IPS-18a (cell line): Measurements from ENCODE around the gene CERT1.

ENCODE experiments used
- H3K27ac ChIP-seq: one replicate; pipeline ENCODE4 v1.5.1; 2013; ENCODE audit warnings: low read length
- H3K27me3 ChIP-seq: one replicate; pipeline ENCODE4 v1.6.1; 2013; ENCODE audit warnings: mild to moderate bottlenecking, low read length; ENCODE audit not compliant: control insufficient read depth, insufficient read depth
- H3K36me3 ChIP-seq: one replicate; pipeline ENCODE4 v1.6.1; 2013; ENCODE audit warnings: low read depth, low read length; ENCODE audit not compliant: control insufficient read depth
- H3K4me1 ChIP-seq: one replicate; pipeline ENCODE4 v1.6.1; 2013; ENCODE audit warnings: low read depth, low read length; ENCODE audit not compliant: control insufficient read depth
- H3K4me3 ChIP-seq: one replicate; pipeline ENCODE4 v1.5.1; 2013; ENCODE audit warnings: low read length
- H3K9ac ChIP-seq: one replicate; pipeline ENCODE4 v1.6.1; 2013; ENCODE audit warnings: mild to moderate bottlenecking, low read length, moderate library complexity
- H3K9me3 ChIP-seq: one replicate; pipeline ENCODE4 v1.6.1; 2013; ENCODE audit warnings: low read depth, low read length; ENCODE audit not compliant: control insufficient read depth

CERT1 gene

GRCh38 chr5:75471193-75471592 lies 40.2 kb downstream of the CERT1 start:
- Histone ChIP-seq H3K4me3 (no peak overlapping the region), H3K4me1 (peaks cover 12% of the 10 kb centered on the region), H3K27ac (no peak overlapping the region), H3K9me3 (no peaks in the 10 kb centered on the region), H3K27me3 (no peaks in the 10 kb centered on the region), H3K9ac (no peak overlapping the region), H3K36me3 (no peaks in the 10 kb centered on the region)

- no peak overlapping the region for H3K4me3 ChIP-seq
- H3K27ac ChIP-seq, result no peak overlapping the region
- H3K4me1 ChIP-seq, result peaks cover 18% of the 10 kb centered on the region
- no peak overlapping the region for H3K9ac ChIP-seq
- no peaks in the 10 kb centered on the region for H3K27me3 ChIP-seq
- H3K36me3 ChIP-seq, result no peaks in the 10 kb centered on the region
- no peaks in the 10 kb centered on the region for H3K9me3 ChIP-seq
These were observed 42.4 kb downstream of the CERT1 start for GRCh38 chr5:75469017-75469416.

GRCh38 chr5:75468593-75468992 lies 42.8 kb downstream of the CERT1 start:
- Histone ChIP-seq H3K9me3 (no peaks in the 10 kb centered on the region), H3K36me3 (no peaks in the 10 kb centered on the region), H3K9ac (no peak overlapping the region), H3K27ac (no peak overlapping the region), H3K27me3 (no peaks in the 10 kb centered on the region), H3K4me1 (peaks cover 21% of the 10 kb centered on the region), H3K4me3 (no peak overlapping the region)

DNA sequence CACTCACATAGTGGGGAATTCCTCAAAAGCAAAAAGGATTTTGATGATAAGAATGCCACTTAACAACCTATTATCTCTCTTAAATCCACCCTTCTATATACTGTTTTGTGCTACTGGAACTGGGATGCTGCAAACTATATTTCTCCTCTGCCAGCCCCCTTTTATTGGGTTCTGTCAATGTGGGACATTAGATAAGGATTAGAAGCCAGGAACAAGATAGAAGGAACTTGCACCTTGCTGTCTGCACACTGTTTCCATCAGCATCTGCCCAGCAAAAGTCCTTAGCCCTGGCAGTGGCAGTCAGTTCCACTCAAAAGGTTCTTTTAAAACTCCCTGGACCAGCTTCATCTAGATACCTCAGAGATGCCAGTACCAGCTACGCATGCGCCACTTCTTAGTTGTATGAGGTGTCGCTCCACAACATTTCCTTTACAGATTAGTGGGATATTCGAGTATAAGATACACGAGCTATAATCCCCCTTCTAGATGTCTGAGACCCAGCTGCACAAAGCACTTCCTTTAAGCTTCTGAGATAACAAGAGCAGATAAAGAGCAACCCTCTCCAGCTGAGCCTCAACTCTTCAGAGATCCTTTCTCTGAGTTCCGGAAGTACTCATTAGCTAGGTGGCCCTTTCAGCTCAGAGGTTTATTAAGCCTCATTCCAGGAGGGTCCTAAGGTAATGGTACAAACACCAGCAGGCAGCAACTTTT lies 45.3 kb downstream of the CERT1 start:
- H3K27ac ChIP-seq, result no peak overlapping the region
- H3K4me3 ChIP-seq, result no peak overlapping the region
- no peaks in the 10 kb centered on the region for H3K9me3 ChIP-seq
- no peak overlapping the region for H3K9ac ChIP-seq
- peaks cover 25% of the 10 kb centered on the region for H3K4me1 ChIP-seq
- no peaks in the 10 kb centered on the region for H3K27me3 ChIP-seq
- no peaks in the 10 kb centered on the region for H3K36me3 ChIP-seq

- no peak overlapping the region for H3K27ac ChIP-seq
- no peaks in the 10 kb centered on the region for H3K27me3 ChIP-seq
- no peaks in the 10 kb centered on the region for H3K36me3 ChIP-seq
- no peak overlapping the region for H3K9ac ChIP-seq
- H3K4me3 ChIP-seq, result no peak overlapping the region
- H3K4me1 ChIP-seq, result peaks cover 32% of the 10 kb centered on the region
- no peaks in the 10 kb centered on the region for H3K9me3 ChIP-seq
These were observed 45.9 kb downstream of the CERT1 start for GRCh38 chr5:75465480-75465879.

DNA sequence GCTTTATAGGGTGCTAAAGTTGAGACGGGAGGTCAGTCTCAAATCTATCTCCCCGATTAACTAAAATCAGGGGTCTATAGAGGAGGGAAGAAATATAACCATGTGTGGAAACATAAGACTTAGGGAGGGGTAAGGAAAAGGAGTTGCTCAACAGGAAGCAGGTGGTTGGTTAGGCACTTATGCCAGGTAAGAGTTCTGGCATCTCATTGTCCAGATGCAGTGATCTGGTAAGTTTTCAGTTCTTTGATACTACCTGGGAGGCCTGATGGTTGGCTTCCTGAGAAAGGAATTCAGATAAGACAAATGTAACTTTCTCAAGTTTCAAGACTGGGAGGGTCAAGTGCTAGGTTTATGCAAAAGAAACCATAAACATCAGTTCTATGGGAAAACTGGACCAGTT lies 47.7 kb downstream of the CERT1 start:
- H3K4me1 ChIP-seq, result peaks cover 34% of the 10 kb centered on the region
- no peaks in the 10 kb centered on the region for H3K36me3 ChIP-seq
- no peak overlapping the region for H3K9ac ChIP-seq
- no peak overlapping the region for H3K27ac ChIP-seq
- no peaks in the 10 kb centered on the region for H3K9me3 ChIP-seq
- no peak overlapping the region for H3K4me3 ChIP-seq
- H3K27me3 ChIP-seq, result no peaks in the 10 kb centered on the region

DNA sequence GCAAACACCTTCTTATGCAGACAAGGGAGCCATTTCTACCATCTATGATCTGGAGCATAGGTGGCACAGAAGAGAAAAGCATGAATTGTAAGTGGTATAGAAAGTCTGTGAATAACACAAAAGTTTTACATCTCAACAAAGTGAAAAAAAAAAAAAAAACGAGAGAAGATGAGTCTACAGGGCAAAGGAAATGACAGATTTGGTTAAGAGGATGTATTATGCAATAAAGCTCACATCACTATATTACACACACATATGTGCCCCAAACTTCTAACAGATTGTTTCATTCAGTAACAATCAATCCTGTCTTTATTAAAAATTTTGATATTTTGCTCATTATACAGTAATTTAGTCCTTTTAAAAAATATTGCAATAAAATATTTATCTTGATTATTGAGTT lies 49.8 kb downstream of the CERT1 start:
- no peak overlapping the region for H3K9ac ChIP-seq
- no peaks in the 10 kb centered on the region for H3K9me3 ChIP-seq

GRCh38 chr5:75460942-75461610 lies 50.4 kb downstream of the CERT1 start:
- Histone ChIP-seq H3K27me3 (no peaks in the 10 kb centered on the region), H3K9me3 (no peaks in the 10 kb centered on the region), H3K4me3 (no peak overlapping the region), H3K9ac (no peak overlapping the region), H3K36me3 (no peaks in the 10 kb centered on the region), H3K27ac (no peak overlapping the region), H3K4me1 (peaks cover 27% of the 10 kb centered on the region)

More for the DNA sequence above, 49.8 kb downstream of the CERT1 start:
- H3K27ac ChIP-seq, result no peak overlapping the region
- no peaks in the 10 kb centered on the region for H3K36me3 ChIP-seq
- no peaks in the 10 kb centered on the region for H3K27me3 ChIP-seq
- H3K4me1 ChIP-seq, result peaks cover 32% of the 10 kb centered on the region
- H3K4me3 ChIP-seq, result no peak overlapping the region

DNA sequence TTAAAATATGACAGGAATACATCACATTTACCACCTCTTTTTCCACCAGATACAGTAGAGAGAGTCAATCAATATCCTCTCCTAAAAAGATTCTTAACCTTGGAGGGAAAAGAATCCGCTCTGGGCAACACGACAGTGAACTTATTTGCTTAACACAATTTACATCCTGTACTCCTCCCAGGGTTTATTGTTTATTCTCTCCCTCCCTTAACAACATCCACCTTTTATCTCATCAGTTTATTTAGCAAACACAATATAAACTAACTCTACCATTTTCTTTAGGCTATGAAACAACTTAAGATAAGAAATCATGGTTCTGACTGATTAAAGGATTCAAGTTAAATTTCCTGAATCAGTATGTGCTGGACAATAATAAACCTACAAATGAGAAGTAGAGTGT lies 50.9 kb downstream of the CERT1 start:
- H3K27me3 ChIP-seq, result no peaks in the 10 kb centered on the region
- H3K36me3 ChIP-seq, result no peaks in the 10 kb centered on the region
- no peak overlapping the region for H3K9ac ChIP-seq
- H3K9me3 ChIP-seq, result no peaks in the 10 kb centered on the region
- H3K27ac ChIP-seq, result no peak overlapping the region
- H3K4me3 ChIP-seq, result no peak overlapping the region
- H3K4me1 ChIP-seq, result peaks cover 22% of the 10 kb centered on the region

DNA sequence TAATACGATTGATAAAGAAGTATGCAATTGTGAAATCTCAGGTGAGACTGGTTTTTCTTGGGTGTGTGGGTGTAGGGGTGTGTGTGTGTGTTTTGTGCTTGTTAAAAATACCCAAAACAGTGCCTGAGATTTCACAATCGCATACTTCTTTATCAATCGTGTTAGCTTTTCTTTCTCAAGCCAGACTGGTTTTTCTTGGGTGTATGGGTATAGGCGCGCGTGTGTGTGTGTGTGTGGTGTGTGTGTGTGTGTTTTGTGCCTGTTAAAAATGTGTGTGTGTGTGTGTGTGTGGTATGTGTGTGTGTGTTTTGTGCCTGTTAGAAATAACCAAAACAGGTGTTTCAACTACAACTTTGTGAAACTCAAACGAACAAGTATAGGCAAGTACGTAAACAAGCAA lies 53.7 kb downstream of the CERT1 start:
- no peaks in the 10 kb centered on the region for H3K36me3 ChIP-seq
- H3K9ac ChIP-seq, result no peak overlapping the region
- peaks cover 11% of the 10 kb centered on the region for H3K4me1 ChIP-seq
- no peaks in the 10 kb centered on the region for H3K27me3 ChIP-seq
- H3K4me3 ChIP-seq, result no peak overlapping the region
- H3K27ac ChIP-seq, result no peak overlapping the region
- H3K9me3 ChIP-seq, result no peaks in the 10 kb centered on the region

DNA sequence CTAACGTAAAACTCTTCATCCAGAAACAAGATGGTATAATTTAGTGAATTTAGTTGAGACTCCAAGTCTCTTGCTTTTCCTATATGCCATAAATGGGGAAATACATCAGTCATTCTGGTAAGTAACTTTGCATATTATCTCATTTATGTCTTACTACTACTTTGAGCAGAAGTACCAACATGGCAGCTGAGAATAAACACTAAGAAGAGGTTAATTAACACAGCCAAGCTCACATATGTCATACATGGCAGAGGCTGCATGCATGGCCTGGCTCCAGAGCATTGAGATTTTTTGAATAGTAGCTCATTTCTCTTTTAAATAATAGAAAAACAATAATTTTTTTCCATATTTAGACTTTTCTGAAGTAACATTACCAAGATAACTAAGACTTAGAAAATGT lies 54.3 kb downstream of the CERT1 start:
- Histone ChIP-seq H3K27me3 (no peaks in the 10 kb centered on the region), H3K36me3 (no peaks in the 10 kb centered on the region), H3K9ac (no peak overlapping the region), H3K4me1 (peaks cover 11% of the 10 kb centered on the region), H3K27ac (no peak overlapping the region), H3K4me3 (no peak overlapping the region), H3K9me3 (no peaks in the 10 kb centered on the region)

DNA sequence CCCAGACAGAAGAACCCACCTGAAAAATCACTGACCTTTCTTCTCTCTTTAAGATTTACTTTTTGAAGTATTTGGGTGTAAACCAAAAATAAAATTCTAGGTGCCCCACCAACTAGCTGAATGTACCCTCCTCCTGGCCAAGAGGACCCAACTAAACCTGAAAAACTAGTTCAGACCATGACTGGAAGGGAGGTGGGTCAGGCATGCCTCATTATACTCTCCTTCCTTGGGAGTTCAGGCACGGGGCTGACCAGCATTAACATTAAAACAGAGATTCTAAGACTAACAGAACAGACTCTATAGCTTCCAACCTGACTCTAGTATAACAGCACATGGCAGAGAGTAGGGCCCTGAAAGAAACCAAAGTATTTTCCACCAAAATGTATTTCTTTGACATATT lies 61.4 kb downstream of the CERT1 start:
- Histone ChIP-seq H3K9ac (no peak overlapping the region), H3K4me1 (peaks cover 2% of the 10 kb centered on the region), H3K4me3 (no peak overlapping the region), H3K9me3 (no peaks in the 10 kb centered on the region), H3K27ac (no peak overlapping the region), H3K36me3 (no peaks in the 10 kb centered on the region), H3K27me3 (no peaks in the 10 kb centered on the region)
